HL-60 (cell line): ENCODE data around the gene FSTL3.

Source experiments
- CTCF ChIP-seq: IDR thresholded peaks from one replicate; pipeline ENCODE4 v1.5.1; 2011; ENCODE audit warnings: low read length, control low read depth, inconsistent platforms; ENCODE audit not compliant: insufficient read depth
- GABPA ChIP-seq: IDR thresholded peaks from 2 replicates; pipeline ENCODE4 v1.6.1; 2012; ENCODE audit warnings: low read depth
- POLR2AphosphoS5 ChIP-seq: IDR thresholded peaks from 2 replicates; pipeline ENCODE4 v1.6.1; 2012; ENCODE audit warnings: low read depth
- SPI1 ChIP-seq: IDR thresholded peaks from 2 replicates; pipeline ENCODE4 v1.6.1; 2012; ENCODE audit warnings: low read depth, mild to moderate bottlenecking, borderline replicate concordance

GRCh38 chr19:662207-662961 lies 13.8 kb upstream of the FSTL3 start:
- TF ChIP-seq CTCF (no peak), GABPA (no peak), SPI1 (no peak), POLR2AphosphoS5 (no peak; the same call in 1 of the 2 replicates)
